Amniotic stem cell (primary cell): ENCODE data around the gene PDE4D.

Experiments
- DNase-seq: peaks from one replicate; lab custom pipeline; 2025; lab: John Stamatoyannopoulos, UW

PDE4D gene

DNA sequence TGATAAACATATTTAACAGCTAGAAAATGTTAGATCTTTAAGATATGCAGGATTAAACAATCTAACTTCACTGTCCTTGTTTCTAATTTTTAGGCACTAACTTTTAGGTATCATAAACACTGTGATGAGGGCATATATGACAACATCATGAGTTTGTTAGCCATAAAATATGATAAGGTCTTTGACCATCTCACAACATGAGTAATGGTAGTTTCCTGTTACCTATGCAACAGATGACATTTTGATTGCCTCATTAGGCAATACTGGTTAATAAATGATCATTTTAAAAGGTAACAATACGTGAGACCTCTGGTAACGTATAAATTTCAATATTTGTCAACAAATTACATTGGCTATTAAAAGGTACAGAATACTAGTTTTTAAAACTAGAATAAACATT lies 613.5 kb downstream of the PDE4D start:
- DNase-seq = no peak

DNA sequence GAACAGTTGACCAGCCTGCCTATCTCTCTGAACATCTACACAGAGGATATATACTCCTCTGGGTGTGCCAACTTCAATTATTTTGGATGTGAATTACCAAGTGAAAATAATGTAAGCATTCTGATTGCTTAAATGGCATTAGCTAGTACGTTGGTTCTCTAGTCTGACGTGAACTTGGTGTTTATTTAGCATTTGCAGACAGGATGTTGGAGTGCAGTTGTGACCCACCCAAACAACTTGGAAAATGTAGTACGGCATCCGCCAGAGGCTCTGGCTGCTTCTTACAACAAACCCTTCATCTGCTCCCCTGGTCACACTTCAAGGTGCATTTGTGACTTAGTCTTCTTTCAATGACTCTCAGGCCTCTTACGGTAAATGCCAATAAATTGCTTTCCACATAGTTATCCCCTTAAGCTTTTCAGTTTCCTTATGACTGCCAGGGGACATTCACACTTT lies 616.6 kb downstream of the PDE4D start:
- no peak for DNase-seq

DNA sequence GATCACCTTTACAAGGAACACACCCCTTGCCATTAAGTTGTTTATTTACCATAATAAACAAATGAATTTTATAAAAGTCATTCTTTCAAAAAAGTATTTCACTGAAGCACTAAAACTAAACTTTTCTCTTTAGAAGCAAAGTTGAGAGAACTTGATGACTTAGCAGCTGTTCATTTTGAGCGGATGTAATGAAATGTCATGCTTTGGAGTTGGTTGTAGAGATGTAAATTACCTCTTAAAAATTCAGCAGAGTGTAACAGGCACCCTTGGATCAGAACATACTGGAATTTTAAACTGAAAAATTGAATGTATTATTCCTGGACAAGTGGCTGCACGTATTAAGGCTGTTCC lies 617.2 kb downstream of the PDE4D start:
- no peak for DNase-seq

DNA sequence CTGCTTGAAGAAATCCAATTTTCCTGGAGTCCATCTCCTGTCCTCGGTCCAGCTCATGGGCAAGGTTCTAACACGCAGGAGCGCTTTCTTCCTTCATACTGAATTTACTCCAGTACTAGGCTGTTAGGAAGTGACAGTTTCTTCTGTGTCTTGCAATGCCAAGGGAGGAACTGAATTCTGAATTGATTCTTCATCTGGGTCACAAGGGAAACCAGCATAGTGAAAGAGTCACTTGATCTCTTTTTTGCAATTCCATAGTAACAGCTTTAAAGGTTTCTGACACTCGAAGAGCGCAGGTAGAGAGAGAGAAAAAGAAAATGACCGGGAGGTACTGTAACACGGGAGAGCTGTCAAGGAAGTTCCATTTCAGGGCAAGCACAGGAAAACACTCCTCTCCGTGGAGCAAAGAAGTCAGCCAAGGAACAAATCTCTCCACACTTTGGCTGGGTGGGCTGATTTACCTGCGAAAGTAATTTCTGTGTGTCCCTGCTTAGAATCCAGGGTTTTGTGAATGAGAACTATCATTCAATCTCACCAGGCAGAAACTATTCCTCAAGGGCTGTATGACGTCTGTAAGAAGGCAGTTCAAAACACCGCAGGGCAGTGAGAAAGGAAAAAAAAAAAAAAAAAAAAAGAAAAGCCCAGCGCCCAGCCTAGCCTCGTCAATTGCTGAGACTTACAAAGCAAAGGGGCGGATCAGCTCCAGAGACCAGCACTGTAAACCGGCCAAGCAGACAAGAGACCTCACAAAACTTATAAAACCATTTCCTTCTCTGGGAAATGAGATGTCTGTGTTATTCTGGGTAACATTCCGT lies 617.8 kb downstream of the PDE4D start:
- DNase-seq = no peak

DNA sequence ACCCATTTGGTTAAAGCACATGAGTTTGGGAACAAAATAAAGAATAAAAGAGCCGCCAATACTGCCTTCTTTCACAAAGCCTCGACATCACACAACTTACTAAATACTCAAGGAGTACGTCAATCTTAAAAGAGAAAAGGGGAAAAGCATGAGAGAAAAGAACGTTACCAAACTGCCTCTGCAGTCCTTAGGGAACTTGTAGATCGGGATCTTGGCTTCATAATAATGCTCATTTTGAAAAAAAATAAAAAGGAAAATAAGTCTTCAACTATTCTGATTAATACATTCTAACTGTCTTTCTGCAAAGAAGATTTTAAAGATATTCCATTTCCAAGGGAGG lies 618.4 kb downstream of the PDE4D start:
- no peak for DNase-seq

DNA sequence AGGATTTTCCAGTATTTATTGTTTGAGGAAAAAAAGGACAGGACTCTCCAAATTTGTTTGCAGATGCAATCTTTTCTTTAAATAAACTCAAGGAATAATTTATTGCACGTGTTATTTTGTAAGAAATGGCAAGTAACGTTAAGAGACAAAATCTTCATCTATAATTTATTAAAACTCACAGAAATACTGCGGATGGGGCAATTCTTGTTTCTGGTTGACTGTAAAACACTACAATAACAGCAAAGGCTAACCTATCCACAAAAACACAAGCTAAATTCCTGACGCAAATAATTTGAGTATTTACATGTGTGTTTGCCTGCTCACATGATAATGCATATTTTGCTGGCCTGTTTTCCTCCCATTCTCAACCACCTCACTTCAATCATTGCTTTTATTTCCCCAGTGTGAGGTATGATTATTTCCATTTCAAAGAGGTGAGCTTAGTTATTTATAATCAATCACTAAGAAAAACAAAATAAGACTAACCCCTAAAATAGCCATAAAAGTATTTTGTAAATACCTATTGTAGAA lies 619.4 kb downstream of the PDE4D start:
- DNase-seq = no peak

DNA sequence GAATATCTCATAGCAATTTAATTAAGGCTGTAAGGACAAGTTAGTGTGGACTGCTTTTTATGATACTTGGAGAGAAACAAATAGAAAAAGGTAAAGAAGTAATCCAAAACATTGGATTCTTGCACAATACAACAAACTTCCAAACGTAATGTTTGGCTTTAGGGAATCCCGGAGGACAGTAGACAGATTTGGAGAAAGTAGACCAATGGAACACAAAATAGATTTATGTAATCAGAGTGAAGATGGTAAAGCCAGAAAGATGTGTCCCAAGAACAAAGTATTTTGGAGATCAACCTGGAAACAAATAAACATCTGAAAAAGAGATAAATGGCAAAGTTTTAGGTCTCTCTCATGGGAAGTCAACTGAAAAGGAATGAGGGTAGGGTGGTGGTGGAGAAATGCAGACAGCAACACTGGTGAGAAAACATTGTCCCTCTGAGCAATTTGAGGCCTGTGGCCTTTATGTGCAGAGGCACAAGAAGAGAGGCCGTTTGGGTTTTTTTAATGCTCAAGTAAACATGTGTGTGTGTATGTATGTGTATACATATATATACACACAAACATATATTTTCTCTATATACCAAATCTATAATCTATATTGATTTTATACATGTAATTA lies 620.6 kb downstream of the PDE4D start:
- DNase-seq = no peak

DNA sequence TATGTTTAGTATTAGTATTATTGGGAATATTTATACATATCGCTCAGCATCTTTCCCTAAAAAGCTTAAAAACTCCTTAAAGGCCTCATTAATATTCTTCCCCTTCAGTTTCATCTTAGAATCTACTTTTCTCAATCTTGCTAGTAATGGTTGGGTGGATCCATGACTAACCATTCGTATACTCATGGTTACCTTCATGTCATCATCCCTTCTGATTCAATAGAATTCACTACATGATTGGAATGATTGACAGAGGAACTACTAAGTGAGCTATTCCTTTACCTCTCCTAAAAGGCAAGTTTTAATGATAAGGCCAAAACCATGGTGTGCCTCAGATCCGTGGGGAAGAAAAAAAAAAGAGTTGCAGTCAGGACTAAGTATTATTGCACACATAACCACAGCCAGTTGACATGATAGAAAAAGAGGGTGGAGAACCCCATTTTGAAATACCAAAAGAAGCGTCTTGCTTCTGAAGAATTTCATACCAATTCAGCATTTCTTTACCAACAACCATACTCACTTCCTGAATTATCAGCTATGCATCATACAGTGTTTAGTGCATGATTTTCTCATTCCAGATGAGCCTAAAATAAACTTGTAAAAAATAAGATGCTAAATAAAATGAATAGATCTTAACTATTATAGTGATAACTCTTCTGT lies 624.6 kb downstream of the PDE4D start:
- DNase-seq = no peak

DNA sequence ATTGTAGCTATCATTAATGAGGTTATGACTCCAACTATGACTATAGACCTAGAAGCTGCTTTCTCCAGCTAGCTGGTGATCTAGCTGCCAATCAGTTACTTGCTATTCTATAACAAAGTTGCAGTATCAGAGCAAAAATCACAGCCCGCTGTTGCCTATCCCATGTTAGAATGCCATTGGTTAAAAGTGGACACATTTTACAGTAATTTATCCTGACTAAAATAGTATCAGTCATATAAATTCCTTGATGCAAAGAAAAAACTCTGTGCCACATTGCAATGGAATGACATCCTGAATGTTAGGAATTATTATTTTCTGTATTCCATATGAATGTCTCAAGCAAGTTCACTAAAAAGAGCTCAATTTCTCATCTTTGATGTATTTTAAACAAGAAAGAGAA lies 626.5 kb downstream of the PDE4D start:
- no peak for DNase-seq

DNA sequence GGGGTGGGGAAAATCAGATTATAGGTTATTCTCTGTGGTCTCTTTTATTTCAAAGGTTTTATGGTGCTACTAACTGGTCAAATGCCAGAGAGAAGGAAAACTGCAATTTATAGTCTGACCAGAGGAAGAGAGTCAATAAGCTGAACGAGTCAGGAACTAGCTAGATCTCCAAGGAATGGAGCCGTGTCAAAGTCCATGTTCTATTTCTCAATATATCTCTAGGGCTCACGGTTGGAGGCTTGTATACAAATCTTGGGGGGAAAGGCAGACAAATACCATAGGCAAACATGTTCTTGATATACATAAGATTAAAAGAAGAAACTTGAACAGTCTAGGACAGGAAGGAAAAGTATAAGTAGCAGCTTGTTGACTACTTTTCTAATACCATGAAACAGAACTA lies 627.1 kb downstream of the PDE4D start:
- no peak for DNase-seq

DNA sequence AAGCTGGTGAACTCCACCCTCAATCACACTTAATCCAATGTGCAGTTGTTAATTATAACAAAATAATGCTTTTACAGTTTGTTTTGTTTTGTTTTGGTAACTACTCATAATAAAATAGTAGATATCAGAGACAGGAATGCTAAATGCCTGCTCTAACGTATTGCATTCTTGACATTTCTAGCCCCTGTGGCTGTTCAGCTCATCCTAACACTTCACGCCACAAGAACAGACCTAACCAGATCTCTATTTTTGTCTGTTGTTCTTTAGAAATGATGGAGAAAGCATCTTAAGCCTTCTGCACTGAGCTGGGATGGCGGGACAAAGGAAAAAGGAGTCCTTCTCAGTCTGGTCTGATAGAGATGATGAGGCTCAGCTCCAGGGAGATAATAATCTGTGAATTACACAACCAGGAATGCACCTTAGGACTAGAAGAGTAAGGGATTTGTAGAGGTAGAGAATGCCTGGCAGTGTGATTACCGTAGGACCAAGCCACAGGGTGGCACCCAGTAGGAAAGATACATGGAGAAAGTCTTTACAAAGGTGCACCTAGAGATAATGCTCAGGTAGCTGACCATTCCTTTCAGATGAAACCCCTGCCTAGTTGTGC lies 628.8 kb downstream of the PDE4D start:
- no peak for DNase-seq

DNA sequence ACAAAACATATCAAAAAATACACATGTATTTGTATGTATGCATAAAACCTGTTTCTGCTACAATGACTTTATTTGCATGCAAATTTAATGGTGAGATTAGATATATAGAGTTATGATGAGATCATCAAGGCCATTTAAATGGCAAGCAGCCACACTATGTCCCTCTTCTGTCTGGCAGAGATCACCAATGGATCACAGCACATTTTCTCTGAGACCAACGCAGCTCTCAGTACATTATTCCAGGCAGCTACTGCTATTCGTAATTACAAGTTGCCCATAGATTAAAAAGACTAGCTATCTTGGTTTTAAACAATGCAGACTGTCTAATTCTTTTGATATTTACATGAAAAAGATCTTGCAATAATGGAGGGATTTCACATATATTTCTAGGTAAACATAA lies 629.5 kb downstream of the PDE4D start:
- DNase-seq = no peak

DNA sequence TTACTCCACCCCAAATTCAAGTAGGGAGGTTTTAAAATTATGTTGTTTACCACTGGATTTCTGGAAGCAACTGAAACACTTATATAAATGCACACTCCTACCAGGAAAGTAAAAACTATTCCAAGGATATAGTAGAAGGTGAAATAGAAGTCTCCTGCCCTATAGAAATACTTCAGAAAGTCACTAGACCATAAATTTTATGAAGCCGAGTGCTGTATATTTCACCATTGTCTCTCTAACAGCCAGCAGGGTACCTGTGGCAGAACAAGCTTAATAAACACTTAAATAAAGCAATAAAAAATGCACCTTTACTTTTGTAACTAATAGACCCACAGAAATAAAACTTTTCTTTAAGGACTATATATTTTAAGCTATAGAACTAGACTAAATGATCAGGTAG lies 631.6 kb downstream of the PDE4D start:
- no peak for DNase-seq

DNA sequence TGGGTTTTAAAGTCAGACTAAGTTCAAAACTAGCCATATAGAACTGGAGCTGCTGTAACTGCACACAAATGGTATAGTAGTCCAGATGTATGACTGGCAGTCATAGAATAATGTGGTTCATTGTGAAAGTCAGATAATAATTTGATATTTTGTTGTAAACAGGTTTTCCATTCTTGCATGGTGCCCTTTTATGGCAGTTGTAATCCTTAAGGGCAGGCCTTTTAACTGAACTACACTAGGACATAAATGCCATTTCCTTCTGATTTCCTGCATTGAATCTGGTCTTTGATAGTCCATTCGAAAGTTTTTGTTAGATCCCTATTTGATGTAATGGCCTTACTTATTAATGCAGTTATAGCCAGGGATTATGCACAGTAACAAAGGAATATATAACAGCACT lies 632.6 kb downstream of the PDE4D start:
- no peak for DNase-seq

DNA sequence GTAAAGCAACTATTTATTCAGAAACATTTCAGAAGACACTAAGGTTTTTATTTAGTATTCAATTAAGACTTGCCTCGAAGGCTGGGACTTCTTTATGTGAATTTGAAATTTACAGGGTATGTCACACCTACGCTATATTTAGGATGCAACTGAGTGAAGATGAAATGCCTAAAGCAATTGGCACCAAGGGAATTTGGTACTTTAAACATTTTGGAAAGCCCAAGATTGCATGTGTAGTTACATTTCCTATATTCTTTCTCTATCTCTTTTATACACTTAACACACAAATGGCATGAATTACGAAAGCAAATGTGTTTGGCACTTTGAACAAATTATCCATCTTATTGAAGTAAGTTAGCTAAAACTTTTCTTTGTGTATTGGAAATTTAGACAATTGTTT lies 633.3 kb downstream of the PDE4D start:
- no peak for DNase-seq

DNA sequence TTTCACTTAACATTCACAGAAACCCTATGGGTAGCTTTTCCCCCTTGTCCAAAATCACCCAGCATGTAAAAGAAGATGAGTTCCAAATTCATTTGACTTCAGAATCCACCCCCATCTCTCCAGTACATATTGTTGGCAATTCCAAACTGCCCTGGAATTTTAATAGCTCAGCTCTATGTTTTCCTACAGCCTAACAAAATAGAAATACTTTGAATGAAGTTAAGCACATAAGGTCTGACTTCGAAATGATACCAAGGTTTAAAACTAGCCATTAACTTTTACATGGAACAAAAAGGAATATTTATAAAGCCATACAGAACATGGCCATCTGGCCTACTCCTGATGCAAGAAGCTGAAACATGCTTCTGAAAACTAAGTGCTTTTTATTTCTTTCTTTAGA lies 634.3 kb downstream of the PDE4D start:
- DNase-seq = no peak

DNA sequence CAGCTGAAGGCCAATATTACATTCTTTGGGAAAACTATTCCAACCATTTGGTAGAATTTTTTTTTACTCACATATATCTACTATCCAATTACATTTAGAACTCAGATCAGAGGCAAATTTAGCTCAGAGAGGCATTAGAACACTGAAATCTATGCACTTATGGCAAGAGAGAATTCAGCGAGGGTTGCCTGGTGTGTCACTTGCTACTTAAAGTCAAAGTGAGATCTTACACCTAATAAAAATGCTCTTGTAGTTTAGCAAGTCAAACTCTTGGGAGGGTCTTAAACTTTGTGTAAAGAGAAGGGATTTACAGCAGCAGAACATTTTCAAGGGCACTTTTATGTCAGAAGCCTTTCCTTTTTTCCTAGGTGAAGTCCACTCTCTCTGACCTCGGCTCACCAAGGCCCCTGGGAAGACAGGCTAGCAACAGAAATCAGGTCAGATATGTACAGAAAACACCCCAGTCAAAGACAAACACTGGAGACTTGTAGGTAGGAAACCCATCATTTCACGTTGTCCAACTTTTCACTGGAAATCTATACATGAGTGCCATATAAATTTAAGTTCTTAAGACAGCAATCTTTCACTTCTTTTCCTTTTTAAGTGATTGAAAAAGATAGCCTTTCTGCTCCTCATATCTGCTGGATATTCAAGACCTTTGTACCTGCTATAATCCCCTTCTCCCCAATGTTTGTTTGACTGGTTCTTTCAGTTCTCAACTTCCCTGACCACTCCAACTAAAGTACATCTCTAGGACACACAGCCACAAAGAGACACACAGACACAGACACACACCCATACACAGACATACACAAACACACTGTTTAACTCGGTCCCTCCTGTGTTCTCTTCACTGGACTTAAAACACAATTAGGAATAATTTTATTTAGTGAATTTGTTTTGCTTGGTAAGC lies 635.8 kb downstream of the PDE4D start:
- no peak for DNase-seq

DNA sequence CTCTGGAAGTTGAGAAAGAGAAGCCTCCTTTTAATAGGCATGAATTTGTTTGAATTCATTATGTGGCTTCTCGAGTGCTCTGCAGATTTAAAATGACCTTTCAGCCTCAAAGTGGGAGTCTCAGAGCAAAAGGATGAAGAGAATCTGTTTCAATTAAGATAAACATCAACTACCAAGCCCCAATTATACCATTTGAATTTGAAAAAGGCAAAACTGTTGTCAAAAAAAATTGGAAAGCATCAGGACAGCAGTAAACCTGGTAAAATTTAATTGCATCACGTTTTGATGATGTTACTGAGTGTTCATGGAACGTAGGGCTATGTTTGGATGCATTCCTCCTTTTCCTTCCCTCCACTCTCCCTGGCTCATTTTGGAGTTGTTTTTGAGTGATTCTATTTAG lies 637.2 kb downstream of the PDE4D start:
- DNase-seq = no peak

DNA sequence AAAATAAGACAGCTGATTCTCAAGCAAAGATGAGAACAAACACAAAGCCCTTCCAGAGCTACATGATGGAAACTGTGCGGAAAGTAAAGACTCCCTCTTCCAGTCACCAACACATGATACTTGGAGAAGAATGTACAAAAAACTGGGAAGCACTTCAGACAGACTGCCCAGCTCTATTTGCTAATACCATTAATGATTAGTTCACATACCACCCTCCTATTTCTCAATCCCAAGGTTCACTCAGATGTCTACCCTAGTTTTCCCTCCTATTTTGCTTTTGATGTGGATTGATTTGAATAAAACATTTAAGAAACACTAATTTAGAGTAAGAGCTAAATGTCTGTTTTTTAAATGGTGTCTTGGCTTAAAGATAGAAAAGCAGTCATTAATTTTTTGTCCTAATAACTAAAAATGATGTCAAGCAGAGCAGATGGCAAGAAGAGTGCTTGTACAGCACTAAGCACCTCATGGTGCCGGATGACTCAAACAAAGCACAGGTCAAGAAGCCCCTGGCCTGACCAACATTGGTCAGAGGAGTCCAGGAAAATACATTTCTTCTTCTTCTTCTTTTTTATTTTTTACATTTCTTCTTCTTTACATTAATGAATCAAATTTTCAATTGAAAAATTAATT lies 639.4 kb downstream of the PDE4D start:
- no peak for DNase-seq

DNA sequence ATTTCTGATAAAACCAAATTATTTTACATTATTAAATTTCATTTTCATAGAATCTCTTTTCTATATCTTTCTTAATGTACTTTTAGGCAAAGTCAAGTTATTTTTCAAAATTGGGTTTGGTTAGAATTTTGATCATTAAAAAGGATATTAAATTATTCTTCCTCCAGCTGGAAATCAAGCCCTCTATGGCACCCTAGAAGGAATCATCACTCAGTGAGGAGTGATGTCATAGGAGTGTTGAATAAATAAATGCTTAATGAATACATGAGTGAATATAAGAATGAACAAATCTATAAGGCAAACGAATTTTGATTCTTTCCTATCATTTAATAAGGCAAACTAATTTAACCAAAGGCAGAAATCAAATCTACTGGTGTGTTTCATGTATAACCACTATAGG lies 639.9 kb downstream of the PDE4D start:
- no peak for DNase-seq

DNA sequence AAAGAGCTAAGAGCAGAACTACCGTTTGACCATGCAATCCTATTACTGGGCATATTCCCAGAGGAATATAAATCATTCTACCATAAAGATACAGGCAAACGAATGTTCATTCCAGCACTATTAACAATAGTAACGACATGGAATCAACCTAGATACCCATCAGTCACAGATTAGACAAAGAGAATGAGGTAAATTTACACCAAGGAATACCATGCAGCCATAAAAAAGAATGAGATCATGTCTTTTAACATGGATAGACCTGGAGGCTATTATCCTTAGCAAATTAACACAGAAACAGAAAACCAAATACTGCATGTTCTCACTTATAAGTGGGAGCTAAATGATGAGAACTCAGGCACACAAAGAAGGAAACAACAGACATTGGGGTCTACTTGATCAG lies 641.9 kb downstream of the PDE4D start:
- no peak for DNase-seq
